Measurements from ENCODE around the gene STXBP6.
"Not testable (repeated sequence)": the region's sequence is repeated elsewhere in the genome, so short reads cannot be mapped to it uniquely, and the experiment has no call there.

Gene STXBP6

GRCh38 chr14:24938593-24938992 is 111.4 kb downstream of the STXBP6 start:
- no peak for TF ChIP-seq CTCF (IDR thresholded peaks at IDR 0.05; ENCODE audit: poor library complexity, severe bottlenecking)
- Histone ChIP-seq H3K4me3 (ENCODE audit: severe bottlenecking) (no peak overlapping the region), H3K27ac (ENCODE audit: poor library complexity, severe bottlenecking) (no peak overlapping the region), H3K27me3 (ENCODE audit: insufficient read depth, poor library complexity, severe bottlenecking) (peaks cover 2% of the 10 kb centered on the region), H3K9me3 (ENCODE audit: severe bottlenecking) (no peaks in the 10 kb centered on the region), H3K4me1 (ENCODE audit: insufficient read depth, poor library complexity, severe bottlenecking) (no peaks in the 10 kb centered on the region), H3K36me3 (ENCODE audit: low read depth) (no peaks in the 10 kb centered on the region)
- no peak for ATAC-seq (ENCODE audit: low read depth)
- no peak for DNase-seq (ENCODE audit: low spot score)

- Histone ChIP-seq H3K27ac (ENCODE audit: poor library complexity, severe bottlenecking) (no peak overlapping the region), H3K27me3 (ENCODE audit: insufficient read depth, poor library complexity, severe bottlenecking) (peaks cover 2% of the 10 kb centered on the region), H3K4me1 (ENCODE audit: insufficient read depth, poor library complexity, severe bottlenecking) (no peaks in the 10 kb centered on the region), H3K4me3 (ENCODE audit: severe bottlenecking) (no peak overlapping the region), H3K9me3 (ENCODE audit: severe bottlenecking) (no peaks in the 10 kb centered on the region), H3K36me3 (ENCODE audit: low read depth) (no peaks in the 10 kb centered on the region)
- no peak for DNase-seq (ENCODE audit: low spot score)
- no peak for ATAC-seq (ENCODE audit: low read depth)
- TF ChIP-seq CTCF (IDR thresholded peaks at IDR 0.05; ENCODE audit: poor library complexity, severe bottlenecking) = no peak
Observed at GRCh38 chr14:24937300-24937699, 112.6 kb downstream of the STXBP6 start.

- not testable (repeated sequence) for H3K27ac ChIP-seq (ENCODE audit: poor library complexity, severe bottlenecking); H3K4me1 ChIP-seq (ENCODE audit: insufficient read depth, poor library complexity, severe bottlenecking); H3K27me3 ChIP-seq (ENCODE audit: insufficient read depth, poor library complexity, severe bottlenecking); H3K4me3 ChIP-seq (ENCODE audit: severe bottlenecking); H3K9me3 ChIP-seq (ENCODE audit: severe bottlenecking); ATAC-seq (ENCODE audit: low read depth); DNase-seq (ENCODE audit: low spot score); H3K36me3 ChIP-seq (ENCODE audit: low read depth)
Observed at GRCh38 chr14:24936773-24937172, 113.2 kb downstream of the STXBP6 start.

- no peaks in the 10 kb centered on the region for H3K4me1 ChIP-seq (ENCODE audit: insufficient read depth, poor library complexity, severe bottlenecking)
- no peak overlapping the region for H3K4me3 ChIP-seq (ENCODE audit: severe bottlenecking)
- no peak for TF ChIP-seq CTCF (IDR thresholded peaks at IDR 0.05; ENCODE audit: poor library complexity, severe bottlenecking)
- H3K27me3 ChIP-seq (ENCODE audit: insufficient read depth, poor library complexity, severe bottlenecking) = peaks cover 2% of the 10 kb centered on the region
- no peak overlapping the region for H3K27ac ChIP-seq (ENCODE audit: poor library complexity, severe bottlenecking)
- no peaks in the 10 kb centered on the region for H3K36me3 ChIP-seq (ENCODE audit: low read depth)
- no peak for DNase-seq (ENCODE audit: low spot score)
- no peaks in the 10 kb centered on the region for H3K9me3 ChIP-seq (ENCODE audit: severe bottlenecking)
- ATAC-seq (ENCODE audit: low read depth) = no peak
Observed at GRCh38 chr14:24935796-24936195, 114.2 kb downstream of the STXBP6 start.

GRCh38 chr14:24928386-24928900 is 121.5 kb downstream of the STXBP6 start:
- no peak for ATAC-seq (ENCODE audit: low read depth)

More at GRCh38 chr14:24928386-24928900, 121.5 kb downstream of the STXBP6 start:
- TF ChIP-seq CTCF (IDR thresholded peaks at IDR 0.05; ENCODE audit: poor library complexity, severe bottlenecking) = no peak
- Histone ChIP-seq H3K4me3 (ENCODE audit: severe bottlenecking) (no peak overlapping the region), H3K36me3 (ENCODE audit: low read depth) (no peaks in the 10 kb centered on the region), H3K27ac (ENCODE audit: poor library complexity, severe bottlenecking) (no peak overlapping the region), H3K4me1 (ENCODE audit: insufficient read depth, poor library complexity, severe bottlenecking) (no peaks in the 10 kb centered on the region), H3K9me3 (ENCODE audit: severe bottlenecking) (no peaks in the 10 kb centered on the region), H3K27me3 (ENCODE audit: insufficient read depth, poor library complexity, severe bottlenecking) (peaks cover 10% of the 10 kb centered on the region)
- no peak for DNase-seq (ENCODE audit: low spot score)
